ENCODE measurements around the gene CTDSP2.
"Not testable (repeated sequence)": the region's sequence is repeated elsewhere in the genome, so short reads cannot be mapped to it uniquely, and the experiment has no call there.

CTDSP2 gene

GRCh38 chr12:57846577-57847319 lies at the start of gene CTDSP2:
Gene CTDSP2 (minus strand): TSS chr12:57846729. CDS start chr12:57846435, 294 bp downstream.
- peak; percentile 92 for DNase-seq

GRCh38 chr12:57896115-57896433 lies 49.5 kb upstream of the CTDSP2 start:
- DNase-seq, result no peak

- no peak for DNase-seq
Measured at GRCh38 chr12:57895389-57896114, 49.0 kb upstream of the CTDSP2 start.

GRCh38 chr12:57894399-57895292 lies 48.1 kb upstream of the CTDSP2 start:
- no peak for DNase-seq

- DNase-seq, result no peak
Measured at GRCh38 chr12:57893431-57894353, 47.2 kb upstream of the CTDSP2 start.

- no peak for DNase-seq
Measured at GRCh38 chr12:57892232-57892972, 45.9 kb upstream of the CTDSP2 start.

GRCh38 chr12:57891542-57892228 lies 45.2 kb upstream of the CTDSP2 start:
- no peak for DNase-seq

- DNase-seq, result no peak
Measured at GRCh38 chr12:57890191-57891115, 43.9 kb upstream of the CTDSP2 start.

GRCh38 chr12:57889500-57889989 lies 43.0 kb upstream of the CTDSP2 start:
- no peak for DNase-seq

GRCh38 chr12:57888409-57889157 lies 42.1 kb upstream of the CTDSP2 start:
- DNase-seq, result peak; percentile 15

GRCh38 chr12:57887631-57888408 lies 41.3 kb upstream of the CTDSP2 start:
- no peak for DNase-seq

- not testable (repeated sequence) for DNase-seq
Measured at GRCh38 chr12:57886964-57887363, 40.4 kb upstream of the CTDSP2 start.

GRCh38 chr12:57886542-57886941 lies 40.0 kb upstream of the CTDSP2 start:
- no peak for DNase-seq

GRCh38 chr12:57885207-57885606 lies 38.7 kb upstream of the CTDSP2 start:
- DNase-seq, result no peak

- no peak for DNase-seq
Measured at GRCh38 chr12:57883700-57884099, 37.2 kb upstream of the CTDSP2 start.

GRCh38 chr12:57883057-57883456 lies 36.5 kb upstream of the CTDSP2 start:
- no peak for DNase-seq

- no peak for DNase-seq
Measured at GRCh38 chr12:57882575-57882974, 36.0 kb upstream of the CTDSP2 start.

GRCh38 chr12:57881475-57881874 lies 34.9 kb upstream of the CTDSP2 start:
- DNase-seq, result no peak

All from CD4-positive, alpha-beta T cell treated with Interleukin-17A for 1 hour (primary cell).